Measurements from ENCODE around the gene BRI3.
A peak's percentile ranks its signal among the peaks of the same experiment; 100 is the strongest.

The BRI3 gene

GRCh38 chr7:98295467-98296192 lies 14.1 kb downstream of the BRI3 start:
- Histone ChIP-seq H3K27ac (ENCODE audit: low read length, poor library complexity, severe bottlenecking) (peak overlapping the region; percentile 2), H4K8ac (ENCODE audit: low read length) (peak overlapping the region; percentile 62), H3K4me3 (ENCODE audit: insufficient read depth in 1 of 2, low read depth in 1 of 2, low read length in 2 of 2) (no peak overlapping the region), H4K91ac (ENCODE audit: low read length) (no peak overlapping the region), H3K9ac (ENCODE audit: low read length) (peak overlapping the region; percentile 12), H3K79me1 (replicated peaks; ENCODE audit: low read length, poor library complexity, severe bottlenecking) (peaks cover 36% of the 10 kb centered on the region), H3K23ac (ENCODE audit: low read length in 2 of 2) (no peak overlapping the region), H3K4ac (ENCODE audit: low read depth in 1 of 2, low read length in 2 of 2) (no peak overlapping the region), H3K9me3 (ENCODE audit: control insufficient read depth, low read length) (no peaks in the 10 kb centered on the region), H3K4me2 (ENCODE audit: low read length, poor library complexity, severe bottlenecking) (no peak overlapping the region), H3K14ac (ENCODE audit: low read length in 2 of 2) (no peak overlapping the region), H2BK12ac (ENCODE audit: low read length in 2 of 2) (no peak overlapping the region), H3K36me3 (ENCODE audit: control insufficient read depth in 1 of 2, insufficient read depth in 2 of 2, low read depth in 1 of 2, low read length in 2 of 2) (peaks cover 75 to 82% of the 10 kb centered on the region in 2 experiments), H2AFZ (ENCODE audit: low read depth, low read length) (no peak overlapping the region), H3K4me1 (ENCODE audit: control insufficient read depth, insufficient read depth, low read depth, low read length) (peaks cover 11% of the 10 kb centered on the region), H2BK5ac (ENCODE audit: low read depth, low read length, poor library complexity, severe bottlenecking) (no peak overlapping the region), H2AK5ac (ENCODE audit: low read length, severe bottlenecking) (no peak overlapping the region), H2BK15ac (ENCODE audit: low read depth, poor library complexity, severe bottlenecking) (no peak overlapping the region), H3K18ac (ENCODE audit: low read depth in 1 of 2, low read length in 2 of 2) (peak overlapping the region in 1 of 2 experiments; percentile 21), H2BK120ac (ENCODE audit: low read depth, low read length) (no peak overlapping the region), H3K27me3 (ENCODE audit: control insufficient read depth in 1 of 2, insufficient read depth in 1 of 2, low read length in 2 of 2) (no peaks in the 10 kb centered on the region)
- DNase-seq: no peak
- WGBS: 92% methylated on average over 19 of the region's 19 CpGs

GRCh38 chr7:98296833-98297232 lies 15.3 kb downstream of the BRI3 start:
- Histone ChIP-seq H2AFZ (ENCODE audit: low read depth, low read length) (no peak overlapping the region), H3K4ac (ENCODE audit: low read depth in 1 of 2, low read length in 2 of 2) (no peak overlapping the region), H4K8ac (ENCODE audit: low read length) (peak overlapping the region; percentile 43), H2BK5ac (ENCODE audit: low read depth, low read length, poor library complexity, severe bottlenecking) (no peak overlapping the region), H3K4me1 (ENCODE audit: control insufficient read depth, insufficient read depth, low read depth, low read length) (peaks cover 13% of the 10 kb centered on the region), H3K14ac (ENCODE audit: low read length in 2 of 2) (no peak overlapping the region), H4K91ac (ENCODE audit: low read length) (no peak overlapping the region), H3K23ac (ENCODE audit: low read length in 2 of 2) (no peak overlapping the region), H2BK12ac (ENCODE audit: low read length in 2 of 2) (no peak overlapping the region), H2BK120ac (ENCODE audit: low read depth, low read length) (no peak overlapping the region), H2BK15ac (ENCODE audit: low read depth, poor library complexity, severe bottlenecking) (no peak overlapping the region), H3K4me3 (ENCODE audit: insufficient read depth in 1 of 2, low read depth in 1 of 2, low read length in 2 of 2) (no peak overlapping the region), H3K18ac (ENCODE audit: low read depth in 1 of 2, low read length in 2 of 2) (no peak overlapping the region), H3K4me2 (ENCODE audit: low read length, poor library complexity, severe bottlenecking) (no peak overlapping the region), H3K9me3 (ENCODE audit: control insufficient read depth, low read length) (no peaks in the 10 kb centered on the region), H2AK5ac (ENCODE audit: low read length, severe bottlenecking) (no peak overlapping the region), H3K9ac (ENCODE audit: low read length) (no peak overlapping the region), H3K79me1 (replicated peaks; ENCODE audit: low read length, poor library complexity, severe bottlenecking) (peaks cover 40% of the 10 kb centered on the region), H3K27me3 (ENCODE audit: control insufficient read depth in 1 of 2, insufficient read depth in 1 of 2, low read length in 2 of 2) (no peaks in the 10 kb centered on the region), H3K27ac (ENCODE audit: low read length, poor library complexity, severe bottlenecking) (peak overlapping the region; percentile 13), H3K36me3 (ENCODE audit: control insufficient read depth in 1 of 2, insufficient read depth in 2 of 2, low read depth in 1 of 2, low read length in 2 of 2) (peaks cover 67 to 81% of the 10 kb centered on the region in 2 experiments)
- 82% methylated on average over 12 of the region's 12 CpGs for WGBS
- no peak for DNase-seq

DNA sequence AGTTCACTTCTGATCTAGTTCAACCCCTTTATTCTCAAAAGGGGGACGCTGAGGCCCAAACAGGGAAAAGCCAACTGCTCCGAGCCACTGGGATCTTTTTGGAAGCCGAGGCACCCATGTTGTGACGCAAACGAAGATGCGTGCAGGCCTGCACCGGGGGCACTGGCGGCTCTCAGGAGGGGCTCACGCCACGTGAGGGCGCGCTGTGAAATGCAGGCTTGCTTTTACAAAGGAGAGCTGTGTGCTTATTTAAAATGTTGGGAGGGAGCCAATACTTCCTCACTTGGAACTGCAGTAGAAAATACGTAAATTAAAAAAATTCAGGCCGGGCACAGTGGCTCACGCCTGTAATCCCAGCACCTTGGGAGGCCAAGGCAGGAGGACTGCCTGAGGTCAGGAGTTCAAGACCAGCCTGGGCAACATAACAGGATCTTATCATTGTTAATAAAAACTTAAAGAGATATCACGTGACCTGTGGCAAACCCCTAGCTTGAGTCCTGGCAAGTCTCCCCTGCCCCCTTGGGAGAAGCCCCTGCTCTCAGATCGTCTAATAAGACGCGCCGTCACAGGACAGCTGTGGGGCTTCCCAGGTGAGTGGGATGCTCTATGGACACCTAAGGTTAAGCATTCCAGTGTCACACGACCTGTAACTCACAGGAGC lies 16.3 kb downstream of the BRI3 start:
- Histone ChIP-seq H2AK5ac (ENCODE audit: low read length, severe bottlenecking) (no peak overlapping the region), H3K27me3 (ENCODE audit: control insufficient read depth in 1 of 2, insufficient read depth in 1 of 2, low read length in 2 of 2) (no peaks in the 10 kb centered on the region), H3K79me1 (replicated peaks; ENCODE audit: low read length, poor library complexity, severe bottlenecking) (peaks cover 36% of the 10 kb centered on the region), H3K4ac (ENCODE audit: low read depth in 1 of 2, low read length in 2 of 2) (no peak overlapping the region), H2BK15ac (ENCODE audit: low read depth, poor library complexity, severe bottlenecking) (no peak overlapping the region), H3K36me3 (ENCODE audit: control insufficient read depth in 1 of 2, insufficient read depth in 2 of 2, low read depth in 1 of 2, low read length in 2 of 2) (peaks cover 60 to 76% of the 10 kb centered on the region in 2 experiments), H3K9ac (ENCODE audit: low read length) (no peak overlapping the region), H3K4me3 (ENCODE audit: insufficient read depth in 1 of 2, low read depth in 1 of 2, low read length in 2 of 2) (no peak overlapping the region), H3K18ac (ENCODE audit: low read depth in 1 of 2, low read length in 2 of 2) (no peak overlapping the region), H4K91ac (ENCODE audit: low read length) (no peak overlapping the region), H2AFZ (ENCODE audit: low read depth, low read length) (no peak overlapping the region), H3K4me2 (ENCODE audit: low read length, poor library complexity, severe bottlenecking) (no peak overlapping the region), H3K9me3 (ENCODE audit: control insufficient read depth, low read length) (no peaks in the 10 kb centered on the region), H2BK5ac (ENCODE audit: low read depth, low read length, poor library complexity, severe bottlenecking) (no peak overlapping the region), H2BK120ac (ENCODE audit: low read depth, low read length) (no peak overlapping the region), H3K27ac (ENCODE audit: low read length, poor library complexity, severe bottlenecking) (no peak overlapping the region), H4K8ac (ENCODE audit: low read length) (no peak overlapping the region), H3K14ac (ENCODE audit: low read length in 2 of 2) (no peak overlapping the region), H3K23ac (ENCODE audit: low read length in 2 of 2) (no peak overlapping the region), H3K4me1 (ENCODE audit: control insufficient read depth, insufficient read depth, low read depth, low read length) (peaks cover 13% of the 10 kb centered on the region), H2BK12ac (ENCODE audit: low read length in 2 of 2) (no peak overlapping the region)
- no peak for DNase-seq
- WGBS: 90% methylated on average over 21 of the region's 21 CpGs

GRCh38 chr7:98300595-98301372 lies 19.3 kb downstream of the BRI3 start:
- peaks cover 38 to 69% of the 10 kb centered on the region in 2 experiments for H3K36me3 ChIP-seq (ENCODE audit: control insufficient read depth in 1 of 2, insufficient read depth in 2 of 2, low read depth in 1 of 2, low read length in 2 of 2)
- no peaks in the 10 kb centered on the region for H3K9me3 ChIP-seq (ENCODE audit: control insufficient read depth, low read length)
- 85% methylated on average over 26 of the region's 26 CpGs for WGBS

More at GRCh38 chr7:98300595-98301372, 19.3 kb downstream of the BRI3 start:
- H4K91ac ChIP-seq (ENCODE audit: low read length): no peak overlapping the region
- no peak overlapping the region for H2AFZ ChIP-seq (ENCODE audit: low read depth, low read length)
- H3K4me2 ChIP-seq (ENCODE audit: low read length, poor library complexity, severe bottlenecking): no peak overlapping the region
- peak overlapping the region in 1 of 2 experiments; percentile 25 for H3K18ac ChIP-seq (ENCODE audit: low read depth in 1 of 2, low read length in 2 of 2)
- H2BK120ac ChIP-seq (ENCODE audit: low read depth, low read length): no peak overlapping the region
- peak overlapping the region in 1 of 2 experiments; percentile 12 for H2BK12ac ChIP-seq (ENCODE audit: low read length in 2 of 2)
- no peak overlapping the region for H2AK5ac ChIP-seq (ENCODE audit: low read length, severe bottlenecking)
- H3K4me1 ChIP-seq (ENCODE audit: control insufficient read depth, insufficient read depth, low read depth, low read length): peaks cover 2% of the 10 kb centered on the region
- no peaks in the 10 kb centered on the region for H3K27me3 ChIP-seq (ENCODE audit: control insufficient read depth in 1 of 2, insufficient read depth in 1 of 2, low read length in 2 of 2)
- H3K27ac ChIP-seq (ENCODE audit: low read length, poor library complexity, severe bottlenecking): no peak overlapping the region
- no peak overlapping the region for H2BK5ac ChIP-seq (ENCODE audit: low read depth, low read length, poor library complexity, severe bottlenecking)
- no peak overlapping the region for H3K4ac ChIP-seq (ENCODE audit: low read depth in 1 of 2, low read length in 2 of 2)
- no peak for DNase-seq
- peaks cover 47% of the 10 kb centered on the region for H3K79me1 ChIP-seq (replicated peaks; ENCODE audit: low read length, poor library complexity, severe bottlenecking)
- H2BK15ac ChIP-seq (ENCODE audit: low read depth, poor library complexity, severe bottlenecking): no peak overlapping the region
- H4K8ac ChIP-seq (ENCODE audit: low read length): peak overlapping the region; percentile 39
- no peak overlapping the region for H3K23ac ChIP-seq (ENCODE audit: low read length in 2 of 2)
- no peak overlapping the region for H3K14ac ChIP-seq (ENCODE audit: low read length in 2 of 2)
- H3K9ac ChIP-seq (ENCODE audit: low read length): no peak overlapping the region
- no peak overlapping the region for H3K4me3 ChIP-seq (ENCODE audit: insufficient read depth in 1 of 2, low read depth in 1 of 2, low read length in 2 of 2)
